H9 (cell line): ENCODE data around the gene SREBF1. TPM values are rescaled to one million over a fixed set of nuclear protein-coding genes. Genes with fewer than 3 reads are reported as not detected.

Experiments
- DNase-seq: peaks from one replicate; pipeline ENCODE4 v3.0.0-alpha.2; 2017
- H2AFZ ChIP-seq: one replicate; pipeline ENCODE4 v1.6.1; 2013; ENCODE audit warnings: mild to moderate bottlenecking, low read length, control low read depth, moderate library complexity
- H2AK5ac ChIP-seq: 2 replicates; pipeline ENCODE4 v1.6.1; 2013; ENCODE audit warnings: low read length, control low read depth, mixed read lengths; ENCODE audit not compliant: insufficient read length
- H2BK120ac ChIP-seq: one replicate; pipeline ENCODE4 v1.6.1; 2013; ENCODE audit warnings: low read depth, mild to moderate bottlenecking, low read length, control low read depth, inconsistent platforms; ENCODE audit not compliant: poor library complexity, severe bottlenecking
- H2BK12ac ChIP-seq: 2 replicates; pipeline ENCODE4 v1.6.1; 2013; ENCODE audit warnings: low read length, control low read depth, mixed read lengths, low read depth; ENCODE audit not compliant: insufficient read length
- H2BK15ac ChIP-seq: 2 replicates; pipeline ENCODE4 v1.6.1; 2013; ENCODE audit warnings: low read depth, low read length, control low read depth
- H2BK20ac ChIP-seq: one replicate; pipeline ENCODE4 v1.6.1; 2013; ENCODE audit warnings: low read depth, mild to moderate bottlenecking, low read length, control low read depth, inconsistent platforms; ENCODE audit not compliant: poor library complexity, severe bottlenecking
- H2BK5ac ChIP-seq: 2 replicates; pipeline ENCODE4 v1.6.1; 2013; ENCODE audit warnings: low read length, control low read depth, mixed read lengths; ENCODE audit not compliant: insufficient read length
- H3K14ac ChIP-seq: 2 replicates; pipeline ENCODE4 v1.6.1; 2013; ENCODE audit warnings: low read length, control low read depth; ENCODE audit not compliant: insufficient read depth
- H3K18ac ChIP-seq: 2 replicates; pipeline ENCODE4 v1.6.1; 2013; ENCODE audit warnings: low read depth, mild to moderate bottlenecking, mixed read lengths, low read length, control low read depth; ENCODE audit not compliant: insufficient read length
- H3K23ac ChIP-seq: 2 replicates; pipeline ENCODE4 v1.6.1; 2013; ENCODE audit warnings: low read length, control low read depth, mixed read lengths, low read depth; ENCODE audit not compliant: insufficient read length
- H3K23me2 ChIP-seq: 2 replicates; pipeline ENCODE4 v1.6.1; 2013; ENCODE audit warnings: low read depth, mild to moderate bottlenecking, mixed read lengths, low read length, control low read depth; ENCODE audit not compliant: insufficient read length, poor library complexity, severe bottlenecking
- H3K27ac ChIP-seq: 2 replicates; pipeline ENCODE4 v1.5.1; 2013; ENCODE audit warnings: low read length, control low read depth, mixed read lengths, low read depth; ENCODE audit not compliant: insufficient read length
- H3K27me3 ChIP-seq: 2 replicates; pipeline ENCODE4 v1.6.1; 2013; ENCODE audit warnings: low read length, control low read depth, inconsistent platforms; ENCODE audit not compliant: insufficient read depth
- H3K4ac ChIP-seq: 2 replicates; pipeline ENCODE4 v1.6.1; 2013; ENCODE audit warnings: low read depth, mild to moderate bottlenecking, control low read depth, inconsistent platforms, low read length, moderate library complexity
- H3K4me1 ChIP-seq: 2 replicates; pipeline ENCODE4 v1.6.1; 2013; ENCODE audit warnings: low read length, control low read depth, inconsistent platforms; ENCODE audit not compliant: insufficient read depth
- H3K4me2 ChIP-seq: 2 replicates; pipeline ENCODE4 v1.6.1; 2013; ENCODE audit warnings: low read length, control low read depth, mixed read lengths; ENCODE audit not compliant: insufficient read length, insufficient read depth
- H3K56ac ChIP-seq: 2 replicates; pipeline ENCODE4 v1.6.1; 2013; ENCODE audit warnings: low read depth, mild to moderate bottlenecking, mixed read lengths, low read length, control low read depth; ENCODE audit not compliant: insufficient read length
- H3K79me1 ChIP-seq: 2 replicates; pipeline ENCODE4 v1.6.1; 2013; ENCODE audit warnings: low read depth, mild to moderate bottlenecking, moderate library complexity, low read length, control low read depth, inconsistent platforms; ENCODE audit not compliant: insufficient read depth, poor library complexity, severe bottlenecking
- H3K79me2 ChIP-seq: 2 replicates; pipeline ENCODE4 v1.6.1; 2013; ENCODE audit warnings: low read length, control low read depth, inconsistent platforms; ENCODE audit not compliant: insufficient read depth
- H3K9ac ChIP-seq: 2 replicates; pipeline ENCODE4 v1.6.1; 2013; ENCODE audit warnings: low read length, control low read depth, mixed read lengths; ENCODE audit not compliant: insufficient read length; ENCODE audit errors: extremely low read depth
- H3K9me3 ChIP-seq: one replicate; pipeline ENCODE4 v1.6.1; 2013; ENCODE audit warnings: low read depth, low read length, inconsistent platforms; ENCODE audit not compliant: control insufficient read depth
- H3T11ph ChIP-seq: one replicate; pipeline ENCODE4 v1.6.1; 2013; ENCODE audit warnings: mild to moderate bottlenecking, low read length, control low read depth, inconsistent platforms
- H4K20me1 ChIP-seq: one replicate; pipeline ENCODE4 v1.6.1; 2013; ENCODE audit not compliant: control insufficient read depth, insufficient read length, insufficient read depth
- H4K5ac ChIP-seq: 2 replicates; pipeline ENCODE4 v1.6.1; 2013; ENCODE audit warnings: low read depth, mild to moderate bottlenecking, mixed read lengths, low read length, control low read depth; ENCODE audit not compliant: insufficient read length
- H4K8ac ChIP-seq: replicated peaks from 2 replicates; pipeline ENCODE4 v1.6.1; 2013; ENCODE audit warnings: low read length, control low read depth, mixed read lengths, low read depth; ENCODE audit not compliant: insufficient read length
- H4K91ac ChIP-seq: 2 replicates; pipeline ENCODE4 v1.6.1; 2013; ENCODE audit warnings: low read depth, mild to moderate bottlenecking, moderate library complexity, mixed read lengths, low read length, control low read depth; ENCODE audit not compliant: insufficient read length
- H3K27ac Mint-ChIP-seq, 3 experiments: 2 replicates in 2 of 3; 3 replicates in 1 of 3; pipeline ENCODE4 v1.8.0; 2020 to 2021; ENCODE audit warnings: mixed read lengths in 3 of 3, mild to moderate bottlenecking in 1 of 3, moderate library complexity in 1 of 3
- H3K27me3 Mint-ChIP-seq: 2 replicates; pipeline ENCODE4 v1.8.0; 2021; ENCODE audit warnings: low read depth, mild to moderate bottlenecking, moderate library complexity, mixed read lengths
- H3K36me3 Mint-ChIP-seq, 3 experiments: 2 replicates in 2 of 3; 3 replicates in 1 of 3; pipeline ENCODE4 v1.8.0; 2020 to 2021; ENCODE audit warnings: low read depth in 3 of 3, mixed read lengths in 3 of 3; ENCODE audit not compliant: insufficient read depth in 1 of 3
- H3K4me1 Mint-ChIP-seq, 2 experiments: 2 replicates each; pipeline ENCODE4 v1.8.0; 2020; ENCODE audit warnings: mixed read lengths in 2 of 2
- H3K4me3 Mint-ChIP-seq, 2 experiments: 2 replicates in 1 of 2; 3 replicates in 1 of 2; pipeline ENCODE4 v1.8.0; 2020 to 2021; ENCODE audit warnings: mild to moderate bottlenecking in 2 of 2, mixed read lengths in 2 of 2, moderate library complexity in 1 of 2
- H3K9me3 Mint-ChIP-seq, 2 experiments: 2 replicates in 1 of 2; 3 replicates in 1 of 2; pipeline ENCODE4 v1.8.0; 2020; ENCODE audit warnings: mild to moderate bottlenecking in 2 of 2, mixed read lengths in 2 of 2, moderate library complexity in 1 of 2
- WGBS: extraction: QIAGEN DNeasy Blood & Tissue Kit; methylation state at CpG from one replicate; pipeline ENCODE4 v1.1.7; 2013; ENCODE audit warnings: missing lambda C conversion rate, low lambda C conversion rate, mixed read lengths; ENCODE audit not compliant: insufficient read length; ENCODE audit errors: extremely low coverage; 5-methylcytosine and 5-hydroxymethylcytosine counted together
- total RNA-seq: library from RNA; stranded (reverse); gene quantifications from 2 replicates; pipeline ENCODE4 v1.2.1, GENCODE V29; 2021
- TF ChIP-seq, protein P1 (sequence below): fragments of 200-600 bp; sonication (generic); conservative IDR thresholded peaks from 3 replicates; pipeline ENCODE4 v1.8.0; 2021; ENCODE audit warnings: antibody characterized with exemption, mild to moderate bottlenecking

The SREBF1 gene
- total RNA-seq, 1 experiment from 2014 or later, result 81.9 TPM

GRCh38 chr17:17772231-17772630 is 64.6 kb downstream of the SREBF1 start:
- no peak overlapping the region for H3K4me3 Mint-ChIP-seq
- Histone ChIP-seq H3K4ac (no peak overlapping the region), H4K91ac (no peak overlapping the region), H3K23me2 (no peaks in the 10 kb centered on the region), H3K9ac (no peak overlapping the region), H3T11ph (no peak overlapping the region), H3K18ac (no peak overlapping the region), H3K9me3 (no peaks in the 10 kb centered on the region), H3K27ac (no peak overlapping the region), H2AK5ac (no peak overlapping the region), H3K4me2 (no peak overlapping the region), H3K4me1 (no peaks in the 10 kb centered on the region), H2AFZ (no peak overlapping the region), H3K79me2 (no peaks in the 10 kb centered on the region), H4K8ac (no peak overlapping the region), H4K5ac (no peak overlapping the region), H3K23ac (no peak overlapping the region), H2BK5ac (no peak overlapping the region), H2BK20ac (no peak overlapping the region), H2BK120ac (no peak overlapping the region), H2BK12ac (no peak overlapping the region), H3K56ac (no peak overlapping the region), H2BK15ac (no peak overlapping the region), H4K20me1 (no peaks in the 10 kb centered on the region), H3K27me3 (no peaks in the 10 kb centered on the region; the same call in 1 of the 2 replicates), H3K14ac (no peak overlapping the region), H3K79me1 (no peaks in the 10 kb centered on the region)
- peaks cover 8 to 18% of the 10 kb centered on the region in 2 experiments; a peak in 3 of 4 replicates for H3K4me1 Mint-ChIP-seq
- H3K9me3 Mint-ChIP-seq, result no peaks in the 10 kb centered on the region
- TF ChIP-seq, protein P1, sequence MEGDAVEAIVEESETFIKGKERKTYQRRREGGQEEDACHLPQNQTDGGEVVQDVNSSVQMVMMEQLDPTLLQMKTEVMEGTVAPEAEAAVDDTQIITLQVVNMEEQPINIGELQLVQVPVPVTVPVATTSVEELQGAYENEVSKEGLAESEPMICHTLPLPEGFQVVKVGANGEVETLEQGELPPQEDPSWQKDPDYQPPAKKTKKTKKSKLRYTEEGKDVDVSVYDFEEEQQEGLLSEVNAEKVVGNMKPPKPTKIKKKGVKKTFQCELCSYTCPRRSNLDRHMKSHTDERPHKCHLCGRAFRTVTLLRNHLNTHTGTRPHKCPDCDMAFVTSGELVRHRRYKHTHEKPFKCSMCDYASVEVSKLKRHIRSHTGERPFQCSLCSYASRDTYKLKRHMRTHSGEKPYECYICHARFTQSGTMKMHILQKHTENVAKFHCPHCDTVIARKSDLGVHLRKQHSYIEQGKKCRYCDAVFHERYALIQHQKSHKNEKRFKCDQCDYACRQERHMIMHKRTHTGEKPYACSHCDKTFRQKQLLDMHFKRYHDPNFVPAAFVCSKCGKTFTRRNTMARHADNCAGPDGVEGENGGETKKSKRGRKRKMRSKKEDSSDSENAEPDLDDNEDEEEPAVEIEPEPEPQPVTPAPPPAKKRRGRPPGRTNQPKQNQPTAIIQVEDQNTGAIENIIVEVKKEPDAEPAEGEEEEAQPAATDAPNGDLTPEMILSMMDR, result no peak
- H3K27ac Mint-ChIP-seq, result no peak overlapping the region
- DNase-seq, result no peak
- no CpG with 5 or more reads among the region's 3 CpGs for WGBS
- peaks cover 33% of the 10 kb centered on the region for H3K27me3 Mint-ChIP-seq
- H3K36me3 Mint-ChIP-seq, result no peaks in the 10 kb centered on the region; a peak in 1 of 7 replicates
